CD4-positive, CD25-positive, alpha-beta regulatory T cell (primary cell): ENCODE measurements around the gene SKAP2. TPM values are rescaled to one million over a fixed set of nuclear protein-coding genes. Genes with fewer than 3 reads are reported as not detected.
A peak's percentile ranks its signal among the peaks of the same experiment; 100 is the strongest.

ENCODE experiments used
- ATAC-seq, 2 donors: fragments of 150-1000 bp; cut with Tn5 transposase; one replicate each; pipeline ENCODE4 v1.10.0; 2021; ENCODE audit warnings: low read depth in 2 of 2, moderate number of reproducible peaks in 2 of 2, moderate library complexity in 1 of 2
- DNase-seq, 3 donors: peaks; one replicate each; pipeline versions ENCODE4 v3.0.0 to v3.0.0-alpha.2; 2012 to 2022; ENCODE audit warnings: mixed read lengths in 1 of 3
- H3K27ac ChIP-seq: one replicate; pipeline ENCODE4 v1.7.0; 2013; ENCODE audit warnings: mild to moderate bottlenecking, low read length; ENCODE audit not compliant: insufficient read depth, poor library complexity, severe bottlenecking
- H3K27me3 ChIP-seq: one replicate; pipeline ENCODE4 v1.7.0; 2013; ENCODE audit warnings: low read length; ENCODE audit not compliant: control insufficient read depth, insufficient read depth
- H3K36me3 ChIP-seq: one replicate; pipeline ENCODE4 v1.7.0; 2013; ENCODE audit warnings: mild to moderate bottlenecking, low read length, moderate library complexity; ENCODE audit not compliant: control insufficient read depth, insufficient read depth
- H3K4me1 ChIP-seq: 2 replicates; pipeline ENCODE4 v1.7.0; 2013; ENCODE audit warnings: mild to moderate bottlenecking, low read length; ENCODE audit not compliant: insufficient read depth, control insufficient read depth, poor library complexity, severe bottlenecking
- H3K4me3 ChIP-seq: one replicate; pipeline ENCODE4 v1.7.0; 2013; ENCODE audit warnings: low read depth, mild to moderate bottlenecking, low read length, moderate library complexity
- H3K9me3 ChIP-seq, 2 experiments: 1 replicate in 1 of 2; 2 replicates in 1 of 2; pipeline ENCODE4 v1.7.0; 2013; ENCODE audit warnings: low read length in 2 of 2, mild to moderate bottlenecking in 1 of 2, moderate library complexity in 1 of 2; ENCODE audit not compliant: control insufficient read depth in 2 of 2
- H3K27ac Mint-ChIP-seq, 3 donors: one replicate each; pipeline ENCODE4 v1.8.0; 2020 to 2022; ENCODE audit warnings: mild to moderate bottlenecking in 3 of 3, mixed read lengths in 3 of 3, moderate library complexity in 2 of 3
- H3K27me3 Mint-ChIP-seq: one replicate; pipeline ENCODE4 v1.8.0; 2022; ENCODE audit warnings: mild to moderate bottlenecking, mixed read lengths
- H3K36me3 Mint-ChIP-seq: one replicate; pipeline ENCODE4 v1.8.0; 2020; ENCODE audit warnings: mixed read lengths
- H3K4me1 Mint-ChIP-seq, 4 donors: one replicate each; pipeline ENCODE4 v1.8.0; 2020 to 2022; ENCODE audit warnings: mixed read lengths in 4 of 4, mild to moderate bottlenecking in 1 of 4
- H3K4me3 Mint-ChIP-seq, 4 donors: one replicate each; pipeline ENCODE4 v1.8.0; 2020 to 2022; ENCODE audit warnings: mild to moderate bottlenecking in 4 of 4, mixed read lengths in 4 of 4, moderate library complexity in 3 of 4
- H3K9me3 Mint-ChIP-seq, 7 donors: one replicate each; pipeline ENCODE4 v1.8.0; 2020 to 2022; ENCODE audit warnings: mixed read lengths in 7 of 7, mild to moderate bottlenecking in 3 of 7, moderate library complexity in 2 of 7
- polyA plus RNA-seq, 4 donors: library from polyadenylated mRNA; unstranded; fragments of 300-500 nt; fragmentation: Illumina TruSeq; gene quantifications; one replicate each; pipeline ENCODE4 v1.2.3, GENCODE V29; 2021
- total RNA-seq: library from RNA; stranded (reverse); gene quantifications from one replicate; pipeline ENCODE4 v1.2.3, GENCODE V29; 2022

Gene SKAP2
- total and polyA plus RNA-seq, 5 donors from 2014 or later: 20.6 to 47.2 (median 28.8) TPM

- H3K9me3 ChIP-seq: no peaks in the 10 kb centered on the region
- ATAC-seq: peak; percentile 57 to 60
- peak overlapping the region; percentile 27 for H3K4me3 ChIP-seq
- DNase-seq: peak in 2 of 3 donors; percentile 28 to 61
- H3K4me1 Mint-ChIP-seq: peaks cover 0 to 15% (median 11%) of the 10 kb centered on the region in 4 donors
- H3K4me1 ChIP-seq: no peaks in the 10 kb centered on the region
- no peaks in the 10 kb centered on the region for H3K27me3 ChIP-seq
- no peaks in the 10 kb centered on the region for H3K9me3 Mint-ChIP-seq
- H3K27ac Mint-ChIP-seq: no peak overlapping the region
- H3K27ac ChIP-seq: no peak overlapping the region
- H3K4me3 Mint-ChIP-seq: peak overlapping the region in 2 of 4 donors; percentile 60 to 62
- H3K36me3 Mint-ChIP-seq: no peaks in the 10 kb centered on the region
- peaks cover 5% of the 10 kb centered on the region for H3K27me3 Mint-ChIP-seq
- H3K36me3 ChIP-seq: no peaks in the 10 kb centered on the region
These were observed 199.5 kb downstream of the SKAP2 start for GRCh38 chr7:26664735-26665416.

DNA sequence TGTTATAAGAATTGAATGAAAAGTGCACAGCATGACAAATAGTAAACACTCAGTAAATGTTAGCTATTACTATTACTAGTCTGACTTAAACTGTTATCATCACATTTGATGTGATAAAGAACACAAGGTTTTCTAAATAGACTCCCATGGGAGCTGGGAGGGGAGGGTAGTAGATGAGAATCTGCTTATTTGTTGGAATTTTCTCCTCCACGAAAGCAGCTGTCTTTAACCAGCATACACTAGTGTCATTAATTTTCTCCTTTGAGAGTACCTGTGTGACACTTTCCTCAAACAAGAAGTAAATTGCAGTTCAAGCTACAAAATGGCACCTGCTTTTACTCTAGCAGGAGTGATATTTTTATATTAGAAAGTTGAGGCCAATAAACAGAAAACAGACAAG, 200.1 kb downstream of the SKAP2 start:
- Mint-ChIP-seq H3K27me3 (peaks cover 5% of the 10 kb centered on the region), H3K4me3 (no peak overlapping the region), H3K4me1 (peaks cover 0 to 15% (median 11%) of the 10 kb centered on the region in 4 donors), H3K36me3 (no peaks in the 10 kb centered on the region), H3K9me3 (no peaks in the 10 kb centered on the region), H3K27ac (no peak overlapping the region)
- Histone ChIP-seq H3K36me3 (no peaks in the 10 kb centered on the region), H3K27ac (no peak overlapping the region), H3K4me1 (no peaks in the 10 kb centered on the region), H3K9me3 (no peaks in the 10 kb centered on the region), H3K4me3 (no peak overlapping the region), H3K27me3 (no peaks in the 10 kb centered on the region)
- ATAC-seq (no peak), DNase-seq (no peak)

DNA sequence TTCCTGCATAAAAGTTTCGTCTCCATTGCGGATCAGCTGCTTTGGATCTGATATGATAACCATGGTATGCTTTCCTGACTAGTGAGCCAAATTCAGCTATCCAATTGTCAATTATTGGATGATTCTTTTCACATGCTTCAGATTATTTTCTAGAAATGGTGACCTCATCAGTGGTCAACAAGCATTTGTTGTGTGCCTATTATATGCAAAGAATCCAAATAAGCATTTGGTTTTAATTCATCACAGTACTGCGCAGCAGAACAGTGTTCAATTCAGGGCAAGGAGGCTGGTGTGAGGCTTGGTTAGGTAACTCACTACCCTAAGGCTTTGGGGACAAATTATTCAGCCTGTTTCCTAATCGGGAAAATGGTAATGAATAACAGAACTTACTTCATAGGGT, 200.5 kb downstream of the SKAP2 start:
- no peak overlapping the region for H3K4me3 ChIP-seq
- no peaks in the 10 kb centered on the region for H3K36me3 Mint-ChIP-seq
- peaks cover 0 to 15% (median 11%) of the 10 kb centered on the region in 4 donors for H3K4me1 Mint-ChIP-seq
- peak overlapping the region in 1 of 3 donors; percentile 23 for H3K27ac Mint-ChIP-seq
- H3K9me3 ChIP-seq: no peaks in the 10 kb centered on the region
- no peaks in the 10 kb centered on the region for H3K27me3 ChIP-seq
- DNase-seq (no peak), ATAC-seq (no peak)
- H3K27me3 Mint-ChIP-seq: peaks cover 5% of the 10 kb centered on the region
- no peak overlapping the region for H3K4me3 Mint-ChIP-seq
- no peaks in the 10 kb centered on the region for H3K9me3 Mint-ChIP-seq
- H3K27ac ChIP-seq: no peak overlapping the region
- H3K36me3 ChIP-seq: no peaks in the 10 kb centered on the region
- H3K4me1 ChIP-seq: no peaks in the 10 kb centered on the region

- Mint-ChIP-seq H3K36me3 (no peaks in the 10 kb centered on the region), H3K27ac (no peak overlapping the region), H3K27me3 (peaks cover 5% of the 10 kb centered on the region), H3K9me3 (no peaks in the 10 kb centered on the region), H3K4me1 (peaks cover 0 to 13% (median 11%) of the 10 kb centered on the region in 4 donors), H3K4me3 (no peak overlapping the region)
- DNase-seq (no peak), ATAC-seq (no peak)
- Histone ChIP-seq H3K36me3 (no peaks in the 10 kb centered on the region), H3K4me3 (no peak overlapping the region), H3K9me3 (no peaks in the 10 kb centered on the region), H3K27ac (no peak overlapping the region), H3K4me1 (no peaks in the 10 kb centered on the region), H3K27me3 (no peaks in the 10 kb centered on the region)
These were observed 201.7 kb downstream of the SKAP2 start for GRCh38 chr7:26662646-26663045.

DNA sequence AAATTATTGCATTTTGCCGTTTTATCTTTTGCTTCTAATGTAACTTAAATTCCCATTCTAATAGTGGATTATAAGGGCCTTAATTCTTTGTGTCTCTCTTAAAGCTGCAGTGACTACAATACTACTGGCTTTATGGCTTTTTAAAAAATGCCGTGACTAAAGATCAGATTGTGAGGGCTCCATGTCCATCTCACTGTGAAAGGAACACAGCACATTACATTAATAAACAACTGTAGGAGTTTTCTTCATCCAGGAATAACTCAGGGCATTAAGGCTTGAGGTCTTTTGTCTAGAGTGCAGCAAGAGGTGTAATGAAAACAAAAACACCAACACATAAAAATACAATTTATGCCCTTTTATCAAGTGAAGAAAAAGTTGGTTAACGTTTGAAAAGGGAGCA, 205.3 kb downstream of the SKAP2 start:
- H3K27me3 ChIP-seq: peaks cover 2% of the 10 kb centered on the region
- no peak overlapping the region for H3K4me3 ChIP-seq
- ATAC-seq: no peak
- H3K36me3 ChIP-seq: no peaks in the 10 kb centered on the region
- H3K27ac ChIP-seq: no peak overlapping the region
- no peak for DNase-seq
- no peak overlapping the region for H3K4me3 Mint-ChIP-seq
- no peaks in the 10 kb centered on the region for H3K9me3 Mint-ChIP-seq
- no peaks in the 10 kb centered on the region for H3K36me3 Mint-ChIP-seq
- no peaks in the 10 kb centered on the region for H3K4me1 ChIP-seq
- peaks cover 8% of the 10 kb centered on the region for H3K27me3 Mint-ChIP-seq
- H3K4me1 Mint-ChIP-seq: no peaks in the 10 kb centered on the region
- H3K9me3 ChIP-seq: no peaks in the 10 kb centered on the region
- no peak overlapping the region for H3K27ac Mint-ChIP-seq

DNA sequence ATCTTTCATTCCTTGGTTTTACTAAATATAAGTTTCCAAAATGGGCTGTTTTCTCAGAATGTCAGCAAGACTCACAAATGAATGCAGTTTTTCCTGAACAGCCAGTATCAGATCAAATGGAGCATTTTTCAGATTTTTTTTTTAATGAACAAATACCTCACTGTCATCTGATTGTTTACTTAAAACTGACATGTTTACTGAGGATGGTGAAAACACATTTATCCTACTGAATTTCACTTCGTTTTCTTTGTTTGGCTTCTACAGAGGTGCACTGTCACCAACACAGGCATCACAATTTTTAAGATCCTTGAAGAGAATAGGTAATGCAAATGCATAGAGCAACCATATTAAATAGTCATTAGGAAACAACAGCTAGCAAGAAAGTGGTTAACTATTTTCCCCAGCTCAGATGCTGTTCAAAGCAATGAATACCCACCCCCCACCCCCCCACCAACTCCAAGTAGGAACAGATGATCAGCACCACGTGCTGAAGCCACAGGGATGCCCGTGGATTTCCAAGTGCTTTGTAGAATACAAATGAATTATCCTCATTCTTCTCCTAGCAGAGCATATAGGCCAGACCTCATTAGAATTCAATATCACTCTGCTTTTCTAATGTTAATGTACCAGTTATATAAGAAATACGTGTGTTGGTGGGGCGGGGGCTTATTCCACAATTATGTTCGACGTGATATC, 205.9 kb downstream of the SKAP2 start:
- Mint-ChIP-seq H3K9me3 (no peaks in the 10 kb centered on the region), H3K4me3 (no peak overlapping the region), H3K4me1 (no peaks in the 10 kb centered on the region), H3K27me3 (peaks cover 8% of the 10 kb centered on the region), H3K27ac (no peak overlapping the region), H3K36me3 (no peaks in the 10 kb centered on the region)
- no peaks in the 10 kb centered on the region for H3K36me3 ChIP-seq
- ATAC-seq: no peak
- no peak for DNase-seq
- H3K27me3 ChIP-seq: peaks cover 2% of the 10 kb centered on the region
- no peaks in the 10 kb centered on the region for H3K4me1 ChIP-seq
- no peak overlapping the region for H3K27ac ChIP-seq
- H3K4me3 ChIP-seq: no peak overlapping the region
- no peaks in the 10 kb centered on the region for H3K9me3 ChIP-seq

DNA sequence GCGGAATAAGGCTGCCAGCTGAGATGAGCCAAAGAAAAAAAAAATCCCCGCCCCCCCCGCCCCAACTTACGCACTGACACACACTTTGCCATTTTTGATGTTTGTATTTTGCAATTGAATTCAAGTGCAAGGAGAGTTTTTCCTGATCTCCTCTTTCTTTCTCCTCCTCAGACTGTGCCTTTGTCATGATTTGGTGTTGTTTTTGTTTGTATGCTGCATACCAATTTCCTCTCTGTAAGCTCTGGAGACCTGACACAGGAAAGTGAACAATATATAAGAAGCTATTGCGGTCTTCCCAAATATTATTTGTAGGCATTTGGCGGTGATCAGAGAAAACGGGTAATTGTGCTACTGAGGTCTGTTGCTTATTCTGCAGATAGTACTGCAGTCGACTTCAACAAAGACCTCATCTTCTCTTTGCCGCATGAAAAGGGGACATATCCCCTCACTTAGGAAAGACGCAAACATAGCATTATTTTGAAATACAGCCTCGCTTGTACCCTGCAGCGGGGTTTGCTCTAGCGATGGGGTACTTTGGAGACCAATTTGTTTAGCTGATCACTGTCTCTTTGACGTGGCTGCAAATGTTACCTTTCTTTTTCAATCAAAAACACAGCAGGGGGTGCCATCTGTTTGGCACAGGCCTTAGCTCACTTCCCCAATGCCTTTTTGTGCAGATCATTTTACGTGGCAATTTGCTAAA, 206.6 kb downstream of the SKAP2 start:
- H3K9me3 Mint-ChIP-seq: no peaks in the 10 kb centered on the region
- no peaks in the 10 kb centered on the region for H3K36me3 Mint-ChIP-seq
- no peak for DNase-seq

More for the DNA sequence above, 206.6 kb downstream of the SKAP2 start:
- ATAC-seq: no peak
- H3K4me1 ChIP-seq: no peaks in the 10 kb centered on the region
- no peak overlapping the region for H3K4me3 ChIP-seq
- Mint-ChIP-seq H3K27me3 (peaks cover 8% of the 10 kb centered on the region), H3K4me1 (no peaks in the 10 kb centered on the region), H3K4me3 (no peak overlapping the region), H3K27ac (no peak overlapping the region)
- H3K27ac ChIP-seq: no peak overlapping the region
- peaks cover 2% of the 10 kb centered on the region for H3K27me3 ChIP-seq
- H3K9me3 ChIP-seq: no peaks in the 10 kb centered on the region
- no peaks in the 10 kb centered on the region for H3K36me3 ChIP-seq
